OCI-M2 (cell line): ENCODE results near the gene SDR42E1.
"Not testable (repeated sequence)": the region's sequence is repeated elsewhere in the genome, so short reads cannot be mapped to it uniquely, and the experiment has no call there.

Experiments used
- DNase-seq: peaks from one replicate; lab custom pipeline; 2025; ENCODE audit not compliant: unreplicated experiment; lab: John Stamatoyannopoulos, UW

SDR42E1 gene

DNA sequence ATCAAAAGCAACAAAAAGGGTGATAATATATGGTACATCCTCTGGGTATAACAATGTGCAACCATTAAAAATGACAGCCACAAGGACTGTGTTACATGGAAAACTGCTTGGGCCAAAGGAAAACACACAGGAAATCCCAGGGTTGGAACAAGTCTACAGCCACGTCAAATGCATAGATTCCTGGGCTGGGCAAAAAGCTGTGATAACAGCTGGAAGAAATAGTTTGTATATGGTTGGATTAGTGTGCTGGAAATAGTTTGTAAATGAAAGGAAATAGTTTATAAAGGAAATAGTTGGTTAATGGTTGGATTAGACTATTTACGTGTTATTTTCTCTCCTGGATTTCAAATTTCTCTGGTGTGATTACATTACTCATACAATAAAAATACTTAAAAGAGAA lies 26.4 kb upstream of the SDR42E1 start:
- DNase-seq = no peak

- DNase-seq = no peak
Measured at GRCh38 chr16:82037251-82037650, 26.0 kb upstream of the SDR42E1 start.

DNA sequence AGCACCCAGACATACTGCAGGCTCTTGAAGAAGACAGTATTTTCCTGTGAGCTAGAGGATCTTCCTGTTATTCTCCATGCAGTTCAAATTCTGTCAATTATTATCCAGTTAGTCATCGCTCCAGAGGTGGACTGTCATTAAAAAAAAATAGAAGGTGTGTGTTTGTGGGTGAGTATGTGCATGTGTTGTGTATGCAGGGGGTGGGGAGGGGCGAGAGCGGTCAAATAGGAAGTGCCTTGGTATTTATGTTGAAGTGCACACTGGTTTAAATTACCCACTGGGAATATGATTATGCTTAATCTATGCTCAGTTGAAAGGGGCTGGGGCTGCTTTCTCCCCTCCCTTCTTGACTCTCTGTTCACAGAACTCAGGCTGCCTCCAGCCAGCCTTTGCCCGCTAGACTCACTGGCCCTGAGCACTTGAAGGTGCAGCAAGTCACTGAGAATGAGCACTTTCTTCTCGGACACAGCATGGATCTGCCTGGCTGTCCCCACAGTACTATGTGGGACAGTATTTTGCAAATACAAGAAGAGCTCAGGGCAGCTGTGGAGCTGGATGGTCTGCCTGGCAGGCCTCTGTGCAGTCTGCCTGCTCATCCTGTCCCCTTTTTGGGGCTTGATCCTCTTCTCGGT lies 23.8 kb upstream of the SDR42E1 start, which contains the start of gene HSD17B2:
Gene HSD17B2 (plus strand): TSS at position 273 of the 632 bp plus-strand sequence. CDS start 172 bp downstream, at position 445.
- DNase-seq = no peak

GRCh38 chr16:82033683-82034300 lies 22.5 kb upstream of the SDR42E1 start:
- no peak for DNase-seq

DNA sequence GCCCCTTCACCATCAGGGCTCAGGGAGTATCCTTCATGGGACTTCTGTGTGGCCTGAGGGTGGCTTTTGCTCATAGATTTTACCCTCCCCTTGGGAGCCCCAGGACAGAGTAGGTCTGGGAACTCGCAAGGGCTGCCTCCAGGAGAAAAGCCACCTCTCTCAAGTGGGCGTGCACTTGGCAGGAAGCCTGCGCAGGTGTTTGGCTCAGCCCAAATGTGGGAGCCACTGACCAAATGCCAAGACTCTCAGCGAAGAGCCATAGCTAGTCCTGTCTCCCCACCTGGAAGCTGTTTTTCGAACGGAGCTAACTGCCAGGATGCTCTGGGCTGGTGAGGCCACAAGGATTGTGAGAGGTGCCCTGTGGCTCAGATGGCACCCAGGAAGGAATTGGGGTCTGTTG lies 21.7 kb upstream of the SDR42E1 start:
- no peak for DNase-seq

DNA sequence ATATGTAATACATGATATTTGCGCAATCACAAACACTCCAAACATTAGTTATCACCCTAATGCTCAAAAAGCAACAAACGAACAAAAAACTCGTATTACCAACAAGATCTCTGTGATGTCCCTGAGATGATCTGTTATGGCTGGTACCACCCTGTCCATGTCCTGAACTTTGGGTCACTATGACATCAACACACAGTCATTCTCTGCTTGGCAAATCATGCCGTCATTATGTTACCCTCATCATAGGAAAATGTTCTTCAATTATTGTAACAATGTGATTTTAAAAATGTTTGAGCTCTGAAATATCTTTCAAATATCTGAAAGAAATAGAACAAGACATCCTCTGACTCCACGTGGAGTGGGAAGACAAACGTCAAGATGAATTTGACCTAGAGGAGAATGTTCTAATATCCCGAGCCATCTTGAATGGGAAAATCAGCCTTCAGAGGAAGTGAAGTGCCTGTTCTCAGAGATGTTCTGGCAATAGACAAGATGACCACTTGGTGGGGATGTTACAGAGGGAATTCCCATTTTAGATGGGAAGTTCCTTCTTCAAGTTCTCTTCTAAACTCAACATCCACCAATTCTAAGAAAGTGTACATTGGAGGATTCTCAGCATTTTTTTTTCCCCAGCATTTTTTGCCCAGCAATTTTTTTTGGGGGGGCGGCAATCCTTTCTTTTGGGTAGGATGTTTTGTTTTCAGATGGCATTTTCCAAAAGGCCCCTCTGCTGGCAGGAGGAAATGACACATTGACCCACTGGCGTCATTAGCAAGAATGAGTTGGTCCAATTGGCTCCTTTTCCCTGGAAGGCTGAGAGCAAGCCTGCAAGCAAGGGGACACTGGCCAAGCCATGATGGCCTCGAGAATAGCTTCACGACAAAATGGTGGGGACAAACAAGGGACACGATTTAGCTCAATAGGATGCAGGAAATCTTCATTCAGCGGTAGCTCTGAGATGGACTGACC lies 20.1 kb upstream of the SDR42E1 start:
- no peak for DNase-seq

DNA sequence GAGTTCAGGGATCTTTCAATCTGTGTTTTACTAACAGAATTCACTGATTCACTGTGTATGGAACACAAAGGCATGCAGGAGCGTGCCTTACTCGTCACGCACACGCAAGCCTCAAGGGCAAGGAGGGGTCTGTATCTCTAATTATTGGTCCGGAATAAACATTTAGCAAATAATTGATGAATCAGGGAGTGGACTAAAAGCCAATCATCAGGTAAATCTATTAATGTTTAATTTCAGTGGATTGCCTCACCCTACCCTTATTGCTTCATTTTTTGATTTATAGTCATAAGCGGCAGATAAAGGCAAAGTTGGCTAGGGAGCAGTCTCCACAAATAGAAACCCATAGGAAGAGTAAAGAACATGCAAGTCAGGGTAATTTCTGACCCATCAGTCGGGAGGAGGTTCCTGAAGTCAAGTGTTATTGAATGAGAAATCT lies 16.4 kb upstream of the SDR42E1 start:
- no peak for DNase-seq

- DNase-seq = no peak
Measured at GRCh38 chr16:82024883-82025282, 13.6 kb upstream of the SDR42E1 start.

GRCh38 chr16:82024316-82024715 lies 13.0 kb upstream of the SDR42E1 start:
- no peak for DNase-seq

GRCh38 chr16:82023206-82023605 lies 11.9 kb upstream of the SDR42E1 start:
- no peak for DNase-seq

GRCh38 chr16:82020051-82020450 lies 8.8 kb upstream of the SDR42E1 start:
- no peak for DNase-seq

- DNase-seq = no peak
Measured at GRCh38 chr16:82019535-82019934, 8.3 kb upstream of the SDR42E1 start.

DNA sequence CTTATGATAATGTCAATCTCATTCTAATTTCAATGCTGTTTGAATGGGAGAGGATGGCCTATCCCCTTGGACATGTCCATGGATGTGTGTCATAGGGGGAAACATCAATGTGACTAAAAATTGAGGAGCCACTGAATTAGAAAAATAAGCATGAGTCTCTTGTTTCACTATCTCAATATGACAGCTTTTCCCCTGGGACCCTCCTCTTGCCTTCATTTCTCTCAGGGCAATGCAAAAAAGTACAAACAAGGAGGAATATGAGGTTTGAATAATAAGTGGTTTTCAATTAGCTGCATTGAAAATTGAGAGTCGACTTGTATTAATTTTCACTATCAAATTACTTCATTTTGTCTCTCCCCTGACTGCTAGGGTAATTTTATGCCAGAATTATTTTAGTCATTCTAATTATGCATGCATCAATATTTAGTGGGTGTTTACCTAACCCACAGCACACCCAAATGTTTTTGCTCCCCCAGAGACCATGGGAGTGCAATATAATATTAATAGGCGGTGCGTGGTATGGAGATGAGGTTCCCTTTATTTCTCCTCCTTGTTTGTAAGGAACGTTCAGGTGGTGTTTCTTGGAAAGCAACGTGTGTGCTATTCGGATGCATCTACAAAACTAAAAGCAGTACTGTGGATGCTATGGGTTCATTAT lies 6.8 kb upstream of the SDR42E1 start:
- no peak for DNase-seq

DNA sequence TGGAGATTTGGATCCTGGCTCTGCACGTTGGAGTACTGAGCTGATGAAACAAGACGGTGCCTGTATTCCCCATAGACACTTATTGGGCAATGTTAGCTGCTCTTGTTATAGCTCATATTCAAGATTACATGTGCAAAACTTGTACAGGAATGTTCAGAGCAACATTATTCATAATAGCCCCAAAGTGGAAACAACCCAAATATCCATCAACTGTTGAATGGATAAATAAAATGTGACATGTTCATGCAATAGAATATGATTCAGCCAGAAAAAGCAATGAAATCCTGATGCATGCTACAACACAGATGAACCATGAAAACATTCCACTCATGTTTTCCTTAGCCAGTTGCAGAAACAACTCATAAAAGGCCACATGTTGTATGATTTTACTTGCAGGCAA lies 5.7 kb upstream of the SDR42E1 start:
- DNase-seq = no peak

- no peak for DNase-seq
Measured at GRCh38 chr16:82016263-82016662, 5.0 kb upstream of the SDR42E1 start.

DNA sequence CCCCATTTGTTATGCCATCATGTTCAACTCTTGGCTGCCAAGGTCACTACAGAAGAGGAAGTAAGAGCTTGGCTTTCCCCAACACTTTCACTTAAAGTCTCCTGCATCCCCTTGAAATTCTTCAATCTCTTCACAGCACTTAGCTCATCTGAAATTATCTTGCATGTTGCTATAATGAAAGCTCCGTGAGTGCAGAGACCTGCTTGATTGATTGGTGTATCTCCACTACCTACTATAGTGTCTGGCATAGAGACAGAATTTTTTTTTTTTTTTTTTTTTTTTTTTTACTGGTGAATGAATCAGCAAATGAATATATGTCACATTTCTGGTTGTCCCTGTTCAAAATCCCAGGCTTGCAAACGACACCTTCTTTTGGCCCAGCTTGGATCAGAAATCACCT lies 1.9 kb upstream of the SDR42E1 start:
- DNase-seq = no peak

- DNase-seq = no peak
Measured at GRCh38 chr16:82010649-82011048, 621 bp downstream of the SDR42E1 start.

- DNase-seq = not testable (repeated sequence)
Measured at GRCh38 chr16:82009789-82010188, 1.5 kb downstream of the SDR42E1 start.

DNA sequence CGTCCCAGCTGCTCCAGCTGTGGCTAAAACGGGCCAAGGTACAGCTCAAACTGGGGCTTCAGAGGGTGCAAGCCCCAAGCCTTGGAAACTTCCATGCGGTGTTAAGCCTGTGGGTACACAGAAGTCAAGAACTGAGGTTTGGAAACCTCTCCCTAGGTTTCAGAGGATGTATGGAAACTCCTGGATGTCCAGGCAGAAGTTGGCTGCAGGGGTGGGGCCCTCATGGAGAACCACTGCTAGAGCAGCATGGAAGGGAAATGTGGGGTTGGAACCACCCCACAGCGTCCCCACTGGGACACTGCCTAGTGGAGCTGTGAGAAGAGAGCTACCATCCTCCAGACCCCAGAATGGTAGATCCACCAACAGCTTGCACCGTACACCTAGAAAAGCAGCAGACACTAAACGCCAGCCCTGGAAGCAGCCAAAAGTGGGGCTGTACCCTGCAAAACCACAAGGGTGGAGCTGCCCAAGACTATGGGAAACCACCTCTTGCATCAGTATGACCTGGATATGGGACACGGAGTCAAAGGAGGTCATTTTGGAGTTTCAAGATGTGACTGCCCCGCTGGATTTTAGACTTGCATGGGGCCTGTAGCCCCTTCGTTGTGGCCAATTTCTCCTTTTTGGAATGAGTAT lies 2.2 kb downstream of the SDR42E1 start:
- no peak for DNase-seq

GRCh38 chr16:82007189-82007588 lies 4.1 kb downstream of the SDR42E1 start:
- no peak for DNase-seq

DNA sequence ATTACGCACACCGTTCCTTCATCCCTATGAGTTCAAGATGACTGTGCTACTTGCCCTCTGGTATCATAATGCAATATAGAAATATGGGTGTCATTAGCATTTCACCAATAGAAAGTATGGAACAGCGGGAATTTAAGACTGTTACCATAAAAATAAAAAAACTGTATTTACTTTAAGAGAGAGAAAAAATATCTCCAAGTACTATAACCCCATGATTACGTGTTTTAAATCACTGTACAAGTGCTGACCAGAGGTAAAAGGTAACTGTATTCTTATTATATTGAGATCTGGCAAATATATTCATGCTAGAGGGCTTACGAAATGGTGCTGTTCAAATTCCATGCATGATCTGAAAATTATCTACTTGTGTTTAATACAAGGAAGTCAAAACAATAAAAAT lies 5.2 kb downstream of the SDR42E1 start:
- no peak for DNase-seq
